Lower leg skin (tissue), 4 donors: ENCODE data around the gene MRPL50. TPM values are rescaled to one million over a fixed set of nuclear protein-coding genes. Genes with fewer than 3 reads are reported as not detected.
"Not testable (repeated sequence)": the region's sequence is repeated elsewhere in the genome, so short reads cannot be mapped to it uniquely, and the experiment has no call there.

ENCODE experiments used
- DNase-seq, 2 donors: peaks; one replicate each; pipeline ENCODE4 v3.0.0-alpha.2; 2019; ENCODE audit warnings: low spot score in 2 of 2
- H3K4me3 ChIP-seq: fragments of 200-600 bp; sonication (generic); 2 replicates; pipeline ENCODE4 v1.5.1; 2017; ENCODE audit warnings: mild to moderate bottlenecking, low read depth; ENCODE audit not compliant: poor library complexity, severe bottlenecking
- CTCF ChIP-seq, 3 donors: fragments of 450-650 bp; IDR thresholded peaks; one replicate each; pipeline ENCODE4 v1.5.1; 2016; ENCODE audit warnings: antibody characterized with exemption in 3 of 3, mild to moderate bottlenecking in 3 of 3, moderate library complexity in 2 of 3
- POLR2A ChIP-seq, 2 donors: fragments of 450-650 bp; IDR thresholded peaks; one replicate each; pipeline ENCODE4 v1.6.1; 2016 to 2017; ENCODE audit warnings: antibody characterized with exemption in 2 of 2, mild to moderate bottlenecking in 1 of 2, moderate library complexity in 1 of 2
- whole genome bisulfite sequencing, 2 donors: methylation state at CpG; one replicate each; pipeline ENCODE4 v1.1.5; 2018; 5-methylcytosine and 5-hydroxymethylcytosine counted together
- intact Hi-C: fragments of 100-400 bp; cut with DNase I; formaldehyde crosslinking; loops from one replicate; pipeline ENCODE4 v1.15.0; 2023; ENCODE audit warnings: low total_unique reads
- total RNA-seq, 4 donors: library from RNA; depleted of rRNA; stranded (reverse); fragments of >200 nt; gene quantifications; one replicate each; pipeline ENCODE4 v1.1.0, GENCODE V29; 2016

Gene MRPL50
- total RNA-seq, 4 donors from 2014 or later = 3.8 to 9.3 (median 7.5) TPM

GRCh38 chr9:101394687-101395086, 3.7 kb downstream of the MRPL50 start:
- 94 to 97% methylated on average over 1 of the region's 1 CpG for WGBS, 2 donors
- intact Hi-C loops = no loop called here

GRCh38 chr9:101393135-101393534, 5.3 kb downstream of the MRPL50 start:
- TF ChIP-seq CTCF (IDR thresholded peaks at IDR 0.05) = no peak
- no peak for TF ChIP-seq POLR2A (IDR thresholded peaks at IDR 0.05)
- DNase-seq = no peak
- WGBS, 2 donors = 97 to 98% methylated on average over 3 of the region's 3 CpGs
- intact Hi-C loops = no loop called here
- no peak overlapping the region for H3K4me3 ChIP-seq

More at GRCh38 chr9:101394687-101395086, 3.7 kb downstream of the MRPL50 start:
- TF ChIP-seq POLR2A (IDR thresholded peaks at IDR 0.05) = no peak
- TF ChIP-seq CTCF (IDR thresholded peaks at IDR 0.05) = no peak
- DNase-seq = no peak
- H3K4me3 ChIP-seq = no peak overlapping the region

- DNase-seq = no peak
- intact Hi-C loops = no loop called here
- WGBS, 2 donors = 80 to 87% methylated on average over 2 of the region's 2 CpGs
- no peak overlapping the region for H3K4me3 ChIP-seq
- TF ChIP-seq CTCF (IDR thresholded peaks at IDR 0.05) = no peak
- TF ChIP-seq POLR2A (IDR thresholded peaks at IDR 0.05) = no peak
Observed at GRCh38 chr9:101388507-101388993, 9.9 kb downstream of the MRPL50 start.

GRCh38 chr9:101387871-101388506, 10.4 kb downstream of the MRPL50 start:
- TF ChIP-seq CTCF (IDR thresholded peaks at IDR 0.05) = no peak
- no peak for TF ChIP-seq POLR2A (IDR thresholded peaks at IDR 0.05)
- DNase-seq = no peak
- intact Hi-C loops = no loop called here

GRCh38 chr9:101384873-101385536, 13.4 kb downstream of the MRPL50 start, which contains the start of gene BAAT:
Gene BAAT (minus strand): TSS chr9:101385006. CDS start chr9:101371404, 13,602 bp downstream.
- intact Hi-C loops = not testable (repeated sequence)

More at GRCh38 chr9:101387871-101388506, 10.4 kb downstream of the MRPL50 start:
- no peak overlapping the region for H3K4me3 ChIP-seq
- WGBS, 2 donors = 53 to 56% methylated on average over 6 of the region's 6 CpGs

GRCh38 chr9:101383361-101383760, 15.1 kb downstream of the MRPL50 start:
- WGBS, 2 donors = 89 to 90% methylated on average over 2 of the region's 2 CpGs
- intact Hi-C loops = no loop called here
- H3K4me3 ChIP-seq = no peak overlapping the region
- no peak for DNase-seq
- TF ChIP-seq POLR2A (IDR thresholded peaks at IDR 0.05) (no peak), CTCF (IDR thresholded peaks at IDR 0.05) (no peak)

More at GRCh38 chr9:101384873-101385536, 13.4 kb downstream of the MRPL50 start, which contains the start of gene BAAT:
- 85 to 90% methylated on average over 11 of the region's 11 CpGs for WGBS, 2 donors
- H3K4me3 ChIP-seq, DNase-seq: not testable (repeated sequence)
